H9 (cell line): Measurements from ENCODE around the gene SCRN1. TPM values are rescaled to one million over a fixed set of nuclear protein-coding genes. Genes with fewer than 3 reads are reported as not detected.

ENCODE experiments used
- DNase-seq: peaks from one replicate; pipeline ENCODE4 v3.0.0-alpha.2; 2017
- H2AFZ ChIP-seq: one replicate; pipeline ENCODE4 v1.6.1; 2013; ENCODE audit warnings: mild to moderate bottlenecking, low read length, control low read depth, moderate library complexity
- H2AK5ac ChIP-seq: 2 replicates; pipeline ENCODE4 v1.6.1; 2013; ENCODE audit warnings: low read length, control low read depth, mixed read lengths; ENCODE audit not compliant: insufficient read length
- H2BK120ac ChIP-seq: one replicate; pipeline ENCODE4 v1.6.1; 2013; ENCODE audit warnings: low read depth, mild to moderate bottlenecking, low read length, control low read depth, inconsistent platforms; ENCODE audit not compliant: poor library complexity, severe bottlenecking
- H2BK12ac ChIP-seq: 2 replicates; pipeline ENCODE4 v1.6.1; 2013; ENCODE audit warnings: low read length, control low read depth, mixed read lengths, low read depth; ENCODE audit not compliant: insufficient read length
- H2BK15ac ChIP-seq: 2 replicates; pipeline ENCODE4 v1.6.1; 2013; ENCODE audit warnings: low read depth, low read length, control low read depth
- H2BK20ac ChIP-seq: one replicate; pipeline ENCODE4 v1.6.1; 2013; ENCODE audit warnings: low read depth, mild to moderate bottlenecking, low read length, control low read depth, inconsistent platforms; ENCODE audit not compliant: poor library complexity, severe bottlenecking
- H2BK5ac ChIP-seq: 2 replicates; pipeline ENCODE4 v1.6.1; 2013; ENCODE audit warnings: low read length, control low read depth, mixed read lengths; ENCODE audit not compliant: insufficient read length
- H3K14ac ChIP-seq: 2 replicates; pipeline ENCODE4 v1.6.1; 2013; ENCODE audit warnings: low read length, control low read depth; ENCODE audit not compliant: insufficient read depth
- H3K18ac ChIP-seq: 2 replicates; pipeline ENCODE4 v1.6.1; 2013; ENCODE audit warnings: low read depth, mild to moderate bottlenecking, mixed read lengths, low read length, control low read depth; ENCODE audit not compliant: insufficient read length
- H3K23ac ChIP-seq: 2 replicates; pipeline ENCODE4 v1.6.1; 2013; ENCODE audit warnings: low read length, control low read depth, mixed read lengths, low read depth; ENCODE audit not compliant: insufficient read length
- H3K23me2 ChIP-seq: 2 replicates; pipeline ENCODE4 v1.6.1; 2013; ENCODE audit warnings: low read depth, mild to moderate bottlenecking, mixed read lengths, low read length, control low read depth; ENCODE audit not compliant: insufficient read length, poor library complexity, severe bottlenecking
- H3K27ac ChIP-seq: 2 replicates; pipeline ENCODE4 v1.5.1; 2013; ENCODE audit warnings: low read length, control low read depth, mixed read lengths, low read depth; ENCODE audit not compliant: insufficient read length
- H3K27me3 ChIP-seq: 2 replicates; pipeline ENCODE4 v1.6.1; 2013; ENCODE audit warnings: low read length, control low read depth, inconsistent platforms; ENCODE audit not compliant: insufficient read depth
- H3K4ac ChIP-seq: 2 replicates; pipeline ENCODE4 v1.6.1; 2013; ENCODE audit warnings: low read depth, mild to moderate bottlenecking, control low read depth, inconsistent platforms, low read length, moderate library complexity
- H3K4me1 ChIP-seq: 2 replicates; pipeline ENCODE4 v1.6.1; 2013; ENCODE audit warnings: low read length, control low read depth, inconsistent platforms; ENCODE audit not compliant: insufficient read depth
- H3K4me2 ChIP-seq: 2 replicates; pipeline ENCODE4 v1.6.1; 2013; ENCODE audit warnings: low read length, control low read depth, mixed read lengths; ENCODE audit not compliant: insufficient read length, insufficient read depth
- H3K56ac ChIP-seq: 2 replicates; pipeline ENCODE4 v1.6.1; 2013; ENCODE audit warnings: low read depth, mild to moderate bottlenecking, mixed read lengths, low read length, control low read depth; ENCODE audit not compliant: insufficient read length
- H3K79me1 ChIP-seq: 2 replicates; pipeline ENCODE4 v1.6.1; 2013; ENCODE audit warnings: low read depth, mild to moderate bottlenecking, moderate library complexity, low read length, control low read depth, inconsistent platforms; ENCODE audit not compliant: insufficient read depth, poor library complexity, severe bottlenecking
- H3K79me2 ChIP-seq: 2 replicates; pipeline ENCODE4 v1.6.1; 2013; ENCODE audit warnings: low read length, control low read depth, inconsistent platforms; ENCODE audit not compliant: insufficient read depth
- H3K9ac ChIP-seq: 2 replicates; pipeline ENCODE4 v1.6.1; 2013; ENCODE audit warnings: low read length, control low read depth, mixed read lengths; ENCODE audit not compliant: insufficient read length; ENCODE audit errors: extremely low read depth
- H3K9me3 ChIP-seq: one replicate; pipeline ENCODE4 v1.6.1; 2013; ENCODE audit warnings: low read depth, low read length, inconsistent platforms; ENCODE audit not compliant: control insufficient read depth
- H3T11ph ChIP-seq: one replicate; pipeline ENCODE4 v1.6.1; 2013; ENCODE audit warnings: mild to moderate bottlenecking, low read length, control low read depth, inconsistent platforms
- H4K20me1 ChIP-seq: one replicate; pipeline ENCODE4 v1.6.1; 2013; ENCODE audit not compliant: control insufficient read depth, insufficient read length, insufficient read depth
- H4K5ac ChIP-seq: 2 replicates; pipeline ENCODE4 v1.6.1; 2013; ENCODE audit warnings: low read depth, mild to moderate bottlenecking, mixed read lengths, low read length, control low read depth; ENCODE audit not compliant: insufficient read length
- H4K8ac ChIP-seq: replicated peaks from 2 replicates; pipeline ENCODE4 v1.6.1; 2013; ENCODE audit warnings: low read length, control low read depth, mixed read lengths, low read depth; ENCODE audit not compliant: insufficient read length
- H4K91ac ChIP-seq: 2 replicates; pipeline ENCODE4 v1.6.1; 2013; ENCODE audit warnings: low read depth, mild to moderate bottlenecking, moderate library complexity, mixed read lengths, low read length, control low read depth; ENCODE audit not compliant: insufficient read length
- H3K27ac Mint-ChIP-seq, 3 experiments: 2 replicates in 2 of 3; 3 replicates in 1 of 3; pipeline ENCODE4 v1.8.0; 2020 to 2021; ENCODE audit warnings: mixed read lengths in 3 of 3, mild to moderate bottlenecking in 1 of 3, moderate library complexity in 1 of 3
- H3K27me3 Mint-ChIP-seq: 2 replicates; pipeline ENCODE4 v1.8.0; 2021; ENCODE audit warnings: low read depth, mild to moderate bottlenecking, moderate library complexity, mixed read lengths
- H3K36me3 Mint-ChIP-seq, 3 experiments: 2 replicates in 2 of 3; 3 replicates in 1 of 3; pipeline ENCODE4 v1.8.0; 2020 to 2021; ENCODE audit warnings: low read depth in 3 of 3, mixed read lengths in 3 of 3; ENCODE audit not compliant: insufficient read depth in 1 of 3
- H3K4me1 Mint-ChIP-seq, 2 experiments: 2 replicates each; pipeline ENCODE4 v1.8.0; 2020; ENCODE audit warnings: mixed read lengths in 2 of 2
- H3K4me3 Mint-ChIP-seq, 2 experiments: 2 replicates in 1 of 2; 3 replicates in 1 of 2; pipeline ENCODE4 v1.8.0; 2020 to 2021; ENCODE audit warnings: mild to moderate bottlenecking in 2 of 2, mixed read lengths in 2 of 2, moderate library complexity in 1 of 2
- H3K9me3 Mint-ChIP-seq, 2 experiments: 2 replicates in 1 of 2; 3 replicates in 1 of 2; pipeline ENCODE4 v1.8.0; 2020; ENCODE audit warnings: mild to moderate bottlenecking in 2 of 2, mixed read lengths in 2 of 2, moderate library complexity in 1 of 2
- CTCF ChIP-seq: fragments of 200-600 bp; sonication (generic); conservative IDR thresholded peaks from 3 replicates; pipeline ENCODE4 v1.8.0; 2021; ENCODE audit warnings: antibody characterized with exemption, mild to moderate bottlenecking
- total RNA-seq: library from RNA; stranded (reverse); gene quantifications from 2 replicates; pipeline ENCODE4 v1.2.1, GENCODE V29; 2021

Gene SCRN1
- total RNA-seq, 1 experiment from 2014 or later: 101 TPM

DNA sequence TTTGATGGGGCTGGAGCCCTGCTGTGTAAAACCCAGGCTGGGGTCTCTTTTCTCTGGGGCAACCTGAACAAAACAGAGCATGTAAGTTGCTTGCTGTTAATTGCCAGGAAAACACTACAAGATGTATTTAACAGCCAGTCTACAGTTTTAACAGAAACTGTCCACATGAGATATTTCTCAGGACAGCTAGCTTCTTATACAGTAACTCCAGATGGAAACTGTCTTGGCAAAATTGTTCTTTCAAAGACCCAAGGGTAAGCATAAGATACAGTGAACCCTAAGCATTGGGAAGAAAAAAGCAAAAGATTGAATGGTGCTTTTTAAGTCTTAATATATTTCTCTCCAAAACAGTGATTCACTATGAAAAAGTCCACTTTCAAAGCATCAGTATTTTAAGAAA, 28.9 kb upstream of the SCRN1 start:
- Histone ChIP-seq H3K14ac (no peak overlapping the region), H3K4me1 (no peaks in the 10 kb centered on the region), H4K8ac (no peak overlapping the region), H3K4ac (no peak overlapping the region), H3K23ac (no peak overlapping the region), H4K5ac (no peak overlapping the region), H4K91ac (no peak overlapping the region), H2AFZ (no peak overlapping the region), H2BK120ac (no peak overlapping the region), H3K9ac (no peak overlapping the region), H3K9me3 (no peaks in the 10 kb centered on the region), H3K4me2 (no peak overlapping the region), H3K56ac (no peak overlapping the region), H3T11ph (no peak overlapping the region), H2AK5ac (no peak overlapping the region), H3K79me2 (no peaks in the 10 kb centered on the region), H3K27ac (no peak overlapping the region), H2BK20ac (no peak overlapping the region), H3K79me1 (no peaks in the 10 kb centered on the region), H2BK15ac (no peak overlapping the region), H3K27me3 (no peaks in the 10 kb centered on the region), H2BK12ac (no peak overlapping the region), H3K23me2 (no peaks in the 10 kb centered on the region), H2BK5ac (no peak overlapping the region), H4K20me1 (no peaks in the 10 kb centered on the region), H3K18ac (no peak overlapping the region)
- H3K4me3 Mint-ChIP-seq: no peak overlapping the region
- peaks cover under 1 to 2% of the 10 kb centered on the region in 2 experiments; a peak in 1 of 4 replicates for H3K4me1 Mint-ChIP-seq
- H3K27ac Mint-ChIP-seq: no peak overlapping the region
- TF ChIP-seq CTCF: no peak
- H3K27me3 Mint-ChIP-seq: no peaks in the 10 kb centered on the region
- no peak for DNase-seq
- no peaks in the 10 kb centered on the region for H3K9me3 Mint-ChIP-seq
- peaks cover 11 to 26% (median 24%) of the 10 kb centered on the region in 3 experiments; a peak in 6 of 7 replicates for H3K36me3 Mint-ChIP-seq
